Activated CD8-positive, alpha-beta memory T cell treated with anti-CD3 and anti-CD28 coated beads, Interleukin-2, amount 50 U/mL, for 48 hours (primary cell): ENCODE measurements around the gene APOD.

Experiments used
- DNase-seq: peaks from one replicate; pipeline ENCODE4 v3.0.0-alpha.2; 2020

Gene APOD

GRCh38 chr3:195580744-195581443, 2.8 kb downstream of the APOD start:
- no peak for DNase-seq

GRCh38 chr3:195579281-195579680, 4.5 kb downstream of the APOD start:
- no peak for DNase-seq

GRCh38 chr3:195578565-195578964, 5.2 kb downstream of the APOD start:
- DNase-seq: no peak

GRCh38 chr3:195577645-195578177, 6.0 kb downstream of the APOD start:
- DNase-seq: no peak

DNA sequence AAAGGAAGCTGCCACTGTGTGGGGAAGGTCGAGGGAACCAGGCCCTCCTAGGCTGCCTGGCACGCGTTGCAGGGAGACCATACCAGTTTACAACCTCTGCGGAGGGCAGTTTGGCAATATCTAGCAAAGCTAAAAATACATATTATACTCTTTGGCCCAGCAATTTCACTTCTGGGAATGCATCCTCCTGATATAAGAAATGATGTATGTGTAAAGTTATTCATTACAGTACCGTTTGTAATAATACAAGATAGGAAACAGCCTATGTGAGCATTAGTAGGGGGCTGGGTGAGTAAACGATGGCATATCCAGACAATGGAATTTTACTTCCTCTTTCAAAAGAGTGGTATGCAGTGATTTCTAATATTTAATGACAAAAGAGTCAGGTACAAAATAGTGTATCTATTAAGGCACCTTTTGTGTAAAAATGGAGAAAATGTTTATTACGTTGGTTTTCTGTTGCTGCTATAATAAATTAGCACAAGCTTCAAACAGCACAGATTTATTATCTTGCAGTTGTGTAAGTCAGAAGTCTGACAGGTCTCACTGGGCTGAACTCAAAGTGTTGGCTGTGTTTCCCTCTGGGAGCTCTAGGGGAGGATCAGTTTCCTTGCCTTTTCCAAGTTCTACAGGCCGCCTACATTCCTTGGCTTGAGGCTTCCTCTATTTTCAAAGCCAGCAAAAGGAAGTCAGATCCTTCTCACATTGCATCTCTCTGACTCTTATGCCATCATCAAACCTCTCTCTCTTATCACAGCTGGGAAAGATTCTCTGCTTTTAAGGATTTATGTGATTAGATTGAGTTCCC, 9.0 kb downstream of the APOD start:
- no peak for DNase-seq

DNA sequence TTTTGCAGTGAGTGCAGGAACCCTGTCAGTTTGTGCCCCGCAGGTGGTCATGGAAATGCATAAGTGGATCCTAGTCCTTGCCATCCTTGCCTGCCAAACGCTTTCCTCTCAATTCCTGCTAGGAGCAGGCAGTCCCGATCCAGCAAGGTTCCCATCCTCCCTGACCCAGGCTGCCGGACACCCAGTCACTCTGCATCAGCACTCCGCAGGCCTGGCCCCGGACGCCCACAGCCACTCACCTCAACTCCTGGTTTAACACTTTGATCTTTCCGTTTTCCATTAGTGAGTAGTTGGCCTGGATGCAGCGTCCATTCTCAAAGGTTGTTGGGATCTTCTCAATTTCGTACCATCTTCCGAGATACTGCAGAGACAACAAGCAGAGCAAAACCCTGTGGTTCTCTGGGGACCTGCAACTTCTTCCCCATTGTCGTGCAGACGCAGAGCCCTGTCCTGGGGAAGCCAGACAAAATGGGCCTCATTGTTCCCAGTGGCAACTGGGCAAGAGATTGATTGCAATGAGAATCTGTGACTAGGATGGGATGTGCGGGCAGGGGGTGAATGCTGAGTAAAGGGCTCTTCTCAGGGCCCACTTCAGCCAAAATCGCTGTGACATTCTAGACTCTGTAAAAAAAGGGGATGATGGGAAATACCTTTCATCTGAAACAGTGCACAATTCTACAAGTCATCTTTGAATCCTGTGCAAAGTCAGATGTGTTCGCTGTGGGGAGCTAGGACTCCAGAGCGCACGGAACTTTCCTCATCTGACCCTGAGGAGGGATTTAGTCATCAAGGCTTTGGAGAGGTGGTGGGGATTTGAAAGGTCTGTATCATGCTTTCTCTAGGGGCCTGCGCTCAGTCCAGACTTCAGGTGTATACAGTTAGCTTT, 9.9 kb downstream of the APOD start:
- no peak for DNase-seq

DNA sequence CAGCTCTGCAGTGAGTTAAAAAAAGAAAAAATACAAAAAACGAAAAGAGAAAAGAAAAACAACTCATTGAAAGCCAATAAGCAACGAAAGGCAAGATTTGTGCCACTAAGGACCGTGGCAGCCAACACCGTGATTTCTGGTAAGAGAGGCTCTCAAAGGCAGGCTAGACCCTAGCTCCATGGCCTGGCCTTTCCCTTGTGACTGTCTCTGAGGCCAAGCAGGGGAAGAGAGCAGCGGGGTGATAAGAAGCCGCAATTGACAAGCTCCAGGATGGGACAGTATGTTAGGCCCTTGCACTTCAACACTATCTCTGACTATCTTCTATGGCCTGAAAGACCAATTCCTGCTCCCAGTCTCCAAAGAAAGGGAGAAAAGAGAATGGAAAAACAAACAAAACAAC, 12.4 kb downstream of the APOD start:
- DNase-seq: no peak

GRCh38 chr3:195570912-195571311, 12.8 kb downstream of the APOD start:
- DNase-seq: no peak

DNA sequence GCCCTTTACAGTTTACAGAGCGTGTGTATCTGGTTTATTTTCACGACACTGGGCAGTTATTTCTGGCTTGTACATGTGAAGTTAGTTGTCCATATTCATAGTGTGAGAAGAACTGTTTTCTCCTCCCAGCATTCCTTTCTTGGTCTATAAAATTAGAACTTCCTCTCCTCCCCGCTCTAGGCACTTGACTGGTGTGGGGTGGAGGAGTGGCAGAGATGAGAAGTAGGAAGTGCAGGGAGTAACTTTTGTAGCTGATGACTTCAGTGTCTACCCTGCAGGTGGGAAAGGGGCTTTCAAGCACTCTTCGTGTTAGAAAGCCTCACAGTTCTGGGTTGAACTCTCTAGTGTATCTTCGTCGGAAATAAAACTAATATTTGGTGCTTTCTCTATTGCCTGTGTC, 13.4 kb downstream of the APOD start:
- DNase-seq: no peak

DNA sequence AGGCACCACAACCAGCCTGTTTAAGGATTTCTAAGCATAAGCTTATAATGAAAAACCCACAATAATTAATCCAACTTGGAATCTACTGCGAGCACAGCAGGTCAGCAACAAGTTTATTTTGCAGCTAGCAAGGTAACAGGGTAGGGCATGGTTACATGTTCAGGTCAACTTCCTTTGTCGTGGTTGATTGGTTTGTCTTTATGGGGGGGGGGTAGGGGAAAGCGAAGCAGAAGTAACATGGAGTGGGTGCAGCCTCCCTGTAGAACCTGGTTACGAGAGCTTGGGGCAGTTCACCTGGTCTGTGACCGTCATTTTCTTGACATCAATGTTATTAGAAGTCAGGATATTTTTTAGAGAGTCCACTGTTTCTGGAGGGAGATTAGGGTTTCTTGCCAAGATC, 15.1 kb downstream of the APOD start:
- DNase-seq: no peak

DNA sequence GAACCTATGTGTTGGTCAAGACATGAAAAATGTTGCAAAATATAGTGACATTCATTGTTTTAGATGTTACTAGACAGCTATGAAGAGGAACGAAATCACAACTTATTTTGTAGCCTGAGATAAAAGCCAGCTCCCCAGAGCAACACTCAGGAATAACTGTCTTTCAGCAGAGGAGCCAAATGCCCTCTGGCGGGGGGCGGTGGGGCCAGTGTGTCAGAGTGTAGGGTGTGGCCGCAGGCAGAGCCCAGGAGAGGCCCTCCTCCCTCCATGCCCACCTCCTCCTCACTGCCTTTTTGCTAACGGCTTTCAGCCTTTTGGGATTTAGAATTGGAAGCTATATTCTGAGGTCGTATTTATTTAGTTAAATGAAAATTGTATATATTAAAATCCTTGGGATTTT, 16.9 kb downstream of the APOD start:
- DNase-seq: no peak

DNA sequence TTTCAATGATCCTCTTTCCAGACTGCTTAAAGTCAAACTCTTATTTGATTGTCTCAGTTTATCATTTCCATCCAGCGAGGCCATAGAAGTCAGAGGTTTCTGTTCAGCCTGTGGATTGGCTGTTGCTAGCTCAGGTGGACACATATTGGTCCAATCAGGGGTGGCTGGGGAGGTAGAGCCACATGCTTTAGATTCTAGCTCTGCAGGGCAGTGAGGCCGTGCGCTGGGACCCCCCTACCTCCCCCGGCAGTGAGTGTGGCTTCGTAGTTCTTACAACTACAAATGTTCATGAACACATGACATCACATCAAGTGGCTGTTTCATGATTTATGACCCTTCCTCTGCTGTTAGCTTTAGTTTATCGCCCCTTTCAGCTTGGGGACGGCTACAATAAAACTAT, 18.0 kb downstream of the APOD start:
- no peak for DNase-seq

DNA sequence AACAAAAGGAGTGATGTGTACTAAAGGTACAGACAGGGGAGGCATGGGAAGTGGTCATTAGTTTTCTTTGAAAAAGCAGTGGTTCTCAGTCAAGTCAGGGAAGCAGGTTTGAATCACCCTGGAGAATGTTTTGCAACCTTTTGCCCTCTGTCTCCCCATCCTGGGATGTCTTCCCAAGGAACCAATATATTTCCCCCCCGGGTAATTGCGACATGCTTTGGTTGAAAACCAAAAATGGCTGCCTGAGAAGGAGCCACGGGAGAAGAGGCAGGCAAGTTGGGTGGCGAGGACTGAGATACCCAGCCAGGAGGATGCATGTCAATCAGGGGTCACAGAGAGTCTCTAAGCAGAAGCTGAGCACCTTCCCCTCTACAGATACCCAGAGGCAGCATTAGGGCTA, 20.4 kb downstream of the APOD start:
- no peak for DNase-seq

- no peak for DNase-seq
Measured at GRCh38 chr3:195559723-195560409, 23.9 kb downstream of the APOD start.

DNA sequence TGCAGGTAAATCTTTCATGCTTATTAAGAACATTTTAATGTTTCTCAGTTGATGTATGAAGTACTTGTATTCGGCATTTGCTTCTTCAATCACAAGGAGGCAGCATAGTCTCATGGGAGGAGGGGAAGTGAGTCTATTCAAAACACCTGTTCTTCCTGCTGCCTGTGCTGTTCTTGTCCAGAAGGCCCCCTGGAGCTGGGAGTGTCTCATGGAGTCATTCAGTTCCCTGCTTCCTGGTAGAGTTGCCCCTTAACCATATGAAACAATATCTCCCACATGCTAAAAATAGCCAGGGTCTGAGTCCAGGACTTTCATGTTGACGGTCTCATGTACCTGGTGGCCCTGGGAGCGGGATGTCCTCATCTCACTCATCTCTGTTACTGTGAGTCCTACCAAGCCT, 25.1 kb downstream of the APOD start:
- peak; percentile 51 for DNase-seq

- DNase-seq: no peak
Measured at GRCh38 chr3:195557322-195557721, 26.4 kb downstream of the APOD start.

DNA sequence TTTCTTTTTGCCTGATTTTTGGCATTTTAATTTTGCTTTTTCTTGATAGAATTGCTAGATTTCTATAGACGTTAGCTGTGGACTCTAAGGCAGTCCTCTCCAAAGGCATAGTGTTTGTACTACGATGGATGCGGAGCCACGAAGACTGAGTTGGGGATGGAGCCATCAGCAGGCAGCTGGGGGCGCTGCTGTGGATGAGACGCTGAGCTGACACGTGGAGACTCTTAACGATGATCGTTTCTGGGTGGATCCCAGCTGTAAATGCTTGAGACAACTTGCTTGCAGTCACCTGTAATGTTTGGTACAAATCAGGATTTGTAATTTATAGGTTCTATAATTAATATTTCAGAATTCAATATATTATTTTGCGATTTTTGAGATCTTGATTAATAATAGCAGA, 27.4 kb downstream of the APOD start:
- DNase-seq: no peak

- no peak for DNase-seq
Measured at GRCh38 chr3:195555110-195555509, 28.6 kb downstream of the APOD start.

GRCh38 chr3:195554458-195554857, 29.3 kb downstream of the APOD start:
- DNase-seq: no peak

DNA sequence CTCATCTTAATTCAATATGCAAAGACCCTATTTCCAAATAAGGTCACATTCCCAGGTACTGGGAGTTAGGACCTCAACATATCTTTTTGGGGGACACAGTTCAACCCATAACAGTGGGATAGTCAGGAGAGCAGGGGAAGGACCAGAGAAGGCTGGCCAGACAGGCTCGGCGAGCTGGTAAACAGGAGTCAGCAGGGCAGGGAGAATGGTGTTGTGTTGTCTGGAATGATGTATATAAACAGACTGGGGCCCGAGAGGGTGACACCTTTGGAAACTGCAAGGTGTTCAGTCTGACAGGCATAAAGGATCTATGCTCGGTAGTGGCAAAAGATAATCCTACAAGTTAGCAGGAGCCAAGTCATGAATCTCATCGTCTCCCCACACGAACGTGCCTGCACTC, 30.5 kb downstream of the APOD start:
- DNase-seq: no peak

GRCh38 chr3:195551381-195551978, 32.3 kb downstream of the APOD start:
- no peak for DNase-seq

DNA sequence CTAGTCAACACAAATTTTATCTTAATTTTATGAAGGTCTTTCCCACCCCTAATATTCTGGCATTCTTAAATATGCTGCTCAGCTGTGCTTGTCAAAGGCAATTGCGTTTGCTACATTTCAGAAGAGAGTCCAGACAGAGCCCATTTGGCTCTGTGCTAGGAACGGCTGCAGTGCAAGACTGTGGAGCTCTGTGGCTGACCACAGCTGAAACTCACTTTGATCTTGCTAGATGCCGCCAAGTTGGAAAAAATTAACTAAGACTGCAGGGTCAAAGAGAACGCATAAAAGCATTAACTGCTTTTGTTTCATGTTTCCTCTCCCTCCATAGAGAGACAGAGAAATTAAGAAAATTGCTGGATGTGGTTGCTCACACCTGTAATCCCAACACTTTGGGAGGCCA, 33.0 kb downstream of the APOD start:
- peak; percentile 46 for DNase-seq
